Colonic mucosa (tissue), 4 donors: Measurements from ENCODE around the gene ARRDC5. TPM values are rescaled to one million over a fixed set of nuclear protein-coding genes. Genes with fewer than 3 reads are reported as not detected.
"Not testable (repeated sequence)": the region's sequence is repeated elsewhere in the genome, so short reads cannot be mapped to it uniquely, and the experiment has no call there.

Experiments
- DNase-seq: peaks from one replicate; pipeline ENCODE4 v3.0.0-alpha.2; 2020
- H3K27ac ChIP-seq: fragments of 200-600 bp; one replicate; pipeline ENCODE4 v1.8.0; 2021
- H3K27me3 ChIP-seq: fragments of 200-600 bp; one replicate; pipeline ENCODE4 v1.8.0; 2021
- H3K36me3 ChIP-seq: fragments of 200-600 bp; one replicate; pipeline ENCODE4 v1.8.0; 2021
- H3K4me1 ChIP-seq: fragments of 200-600 bp; one replicate; pipeline ENCODE4 v1.8.0; 2021; ENCODE audit warnings: mild to moderate bottlenecking
- H3K4me3 ChIP-seq: fragments of 200-600 bp; one replicate; pipeline ENCODE4 v1.8.0; 2021
- H3K9ac ChIP-seq, 2 donors: one replicate each; pipeline ENCODE4 v1.7.0; 2013; ENCODE audit warnings: control low read depth in 2 of 2, low read depth in 2 of 2, low read length in 2 of 2
- H3K9me3 ChIP-seq: fragments of 200-600 bp; one replicate; pipeline ENCODE4 v1.8.0; 2021
- CTCF ChIP-seq: fragments of 200-600 bp; IDR thresholded peaks from one replicate; pipeline ENCODE4 v1.8.0; 2022; ENCODE audit warnings: antibody characterized with exemption, mild to moderate bottlenecking
- intact Hi-C: fragments of 100-400 bp; cut with DNase I; formaldehyde crosslinking; loops from one replicate; pipeline ENCODE4 v1.14.1; 2022
- total RNA-seq, 2 donors: library from RNA; stranded (reverse); fragmentation: NEBNext Ultra II Directional in 1 of 2; extraction: Animal tissue kit (Norgen Biotek cat#: 25700) in 1 of 2; gene quantifications; one replicate each; pipeline ENCODE4 v1.2.1, GENCODE V29; 2021
- donor health status: healthy.
- donor health status: DM: no; HTN: no; CAD: no.
- donor health status: DM: no; HTN: no; CAD: no.

ARRDC5 gene
- total RNA-seq, 2 donors from 2014 or later: 0.15 TPM; not detected in 1

DNA sequence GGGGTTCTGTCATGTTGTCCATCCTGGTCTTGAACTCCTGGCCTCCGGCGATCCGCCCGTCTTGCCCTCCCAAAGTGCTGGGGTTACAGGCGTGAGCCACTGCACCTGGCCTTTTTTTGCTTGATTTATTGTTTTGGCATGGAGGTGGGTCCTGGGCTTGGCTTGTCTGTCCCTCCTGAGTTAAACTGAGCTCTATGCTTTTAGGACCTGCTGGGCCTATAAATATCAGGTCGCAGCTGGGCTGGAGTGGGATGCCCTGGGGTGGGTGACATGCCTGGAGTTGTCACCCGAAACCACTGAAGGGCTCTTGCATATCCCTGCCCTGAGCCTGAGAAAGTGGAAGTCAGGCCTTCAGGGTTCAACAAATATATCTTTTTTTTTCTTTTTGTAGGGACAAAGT lies 5.5 kb downstream of the ARRDC5 start:
- no peak overlapping the region for H3K4me3 ChIP-seq
- intact Hi-C loops: no loop called here
- no peaks in the 10 kb centered on the region for H3K9me3 ChIP-seq
- H3K9ac ChIP-seq: no peak overlapping the region
- TF ChIP-seq CTCF: no peak
- no peak for DNase-seq
- H3K4me1 ChIP-seq: no peaks in the 10 kb centered on the region
- no peak overlapping the region for H3K27ac ChIP-seq
- no peaks in the 10 kb centered on the region for H3K36me3 ChIP-seq
- no peaks in the 10 kb centered on the region for H3K27me3 ChIP-seq

- Histone ChIP-seq H3K9me3 (no peaks in the 10 kb centered on the region), H3K4me1 (no peaks in the 10 kb centered on the region), H3K4me3 (no peak overlapping the region), H3K9ac (no peak overlapping the region), H3K36me3 (no peaks in the 10 kb centered on the region), H3K27ac (no peak overlapping the region), H3K27me3 (no peaks in the 10 kb centered on the region)
- TF ChIP-seq CTCF: no peak
- intact Hi-C loops: no loop called here
- no peak for DNase-seq
These were observed 6.3 kb downstream of the ARRDC5 start for GRCh38 chr19:4896372-4896771.

GRCh38 chr19:4892962-4893361 lies 9.7 kb downstream of the ARRDC5 start:
- H3K27me3 ChIP-seq, H3K9me3 ChIP-seq, H3K4me1 ChIP-seq, intact Hi-C loops, H3K9ac ChIP-seq, H3K27ac ChIP-seq, DNase-seq, H3K36me3 ChIP-seq, H3K4me3 ChIP-seq: not testable (repeated sequence)

DNA sequence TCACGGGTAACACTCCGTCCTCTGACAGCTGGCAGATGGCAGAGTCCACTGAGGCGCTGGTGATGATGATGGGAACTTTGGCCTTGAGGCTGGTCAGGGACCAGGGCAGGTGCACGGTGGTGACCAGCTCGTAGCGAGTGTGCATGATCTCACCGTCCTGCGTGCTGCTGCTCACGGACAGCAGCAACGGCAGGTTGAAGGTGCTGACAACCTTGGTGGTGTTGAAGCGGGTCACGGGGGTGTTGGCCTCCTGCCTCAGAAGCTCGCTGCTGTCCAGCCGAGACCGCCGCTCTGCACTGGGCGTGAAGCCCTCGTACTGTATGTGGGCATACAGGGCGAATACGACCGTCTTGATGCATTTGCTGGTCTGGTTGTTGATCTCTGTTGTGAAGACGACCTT lies 11.6 kb downstream of the ARRDC5 start:
- intact Hi-C loops: no loop called here
- H3K4me3 ChIP-seq: no peak overlapping the region
- H3K27me3 ChIP-seq: no peaks in the 10 kb centered on the region
- no peaks in the 10 kb centered on the region for H3K9me3 ChIP-seq
- no peak overlapping the region for H3K27ac ChIP-seq
- no peaks in the 10 kb centered on the region for H3K4me1 ChIP-seq
- TF ChIP-seq CTCF: no peak
- DNase-seq: no peak
- no peak overlapping the region for H3K9ac ChIP-seq
- no peaks in the 10 kb centered on the region for H3K36me3 ChIP-seq

- H3K9me3 ChIP-seq: no peaks in the 10 kb centered on the region
- no peaks in the 10 kb centered on the region for H3K4me1 ChIP-seq
- no peak overlapping the region for H3K27ac ChIP-seq
- H3K4me3 ChIP-seq: no peak overlapping the region
- no peak for DNase-seq
- no peak for TF ChIP-seq CTCF
- H3K27me3 ChIP-seq: no peaks in the 10 kb centered on the region
- no peak overlapping the region for H3K9ac ChIP-seq
- H3K36me3 ChIP-seq: no peaks in the 10 kb centered on the region
- intact Hi-C loops: no loop called here
These were observed 13.5 kb downstream of the ARRDC5 start for GRCh38 chr19:4889034-4889815.

DNA sequence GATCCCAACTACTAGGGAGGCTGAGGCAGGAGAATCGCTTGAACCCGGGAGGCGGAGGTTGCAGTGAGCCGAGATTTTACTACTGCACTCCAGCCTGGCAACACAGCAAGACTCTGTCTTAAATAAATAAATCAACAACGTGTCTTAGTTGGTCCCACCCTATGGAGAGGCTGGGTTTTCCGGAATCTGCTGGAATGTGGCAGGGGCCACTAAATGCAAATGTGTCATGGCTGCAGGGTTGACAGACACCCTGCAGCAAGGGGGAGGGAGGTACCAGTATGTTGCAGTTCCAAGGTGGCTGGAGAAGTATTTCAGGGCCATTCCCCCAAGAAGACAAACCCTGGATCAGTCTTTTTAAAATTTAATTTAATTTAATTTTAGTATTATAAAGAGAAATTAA lies 14.9 kb downstream of the ARRDC5 start:
- DNase-seq, H3K36me3 ChIP-seq, H3K27ac ChIP-seq, H3K4me3 ChIP-seq, H3K9me3 ChIP-seq, H3K27me3 ChIP-seq, H3K9ac ChIP-seq, intact Hi-C loops, H3K4me1 ChIP-seq: not testable (repeated sequence)

GRCh38 chr19:4884993-4885392 lies 17.7 kb downstream of the ARRDC5 start:
- H3K27ac ChIP-seq, H3K9me3 ChIP-seq, H3K9ac ChIP-seq, intact Hi-C loops, H3K36me3 ChIP-seq, H3K27me3 ChIP-seq, DNase-seq, H3K4me1 ChIP-seq, H3K4me3 ChIP-seq: not testable (repeated sequence)

DNA sequence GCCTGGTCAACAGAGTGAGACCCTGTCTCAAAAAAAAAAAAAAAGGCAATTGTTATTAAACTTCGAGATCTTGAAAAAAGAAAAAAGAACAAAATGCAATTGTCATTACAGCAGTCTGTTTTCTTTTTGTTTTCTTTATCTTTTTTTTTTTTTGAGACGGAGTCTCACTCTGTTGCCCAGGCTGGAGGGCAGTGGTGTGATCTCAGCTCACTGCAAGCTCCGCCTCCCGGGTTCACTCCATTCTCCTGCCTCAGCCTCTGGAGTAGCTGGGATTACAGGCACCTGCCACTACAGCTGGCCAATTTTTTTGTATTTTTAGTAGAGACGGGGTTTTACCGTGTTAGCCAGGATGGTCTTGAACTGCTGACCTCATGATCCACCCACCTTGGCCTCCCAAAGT lies 19.8 kb downstream of the ARRDC5 start:
- DNase-seq, H3K36me3 ChIP-seq, H3K9ac ChIP-seq, H3K27ac ChIP-seq, intact Hi-C loops, H3K9me3 ChIP-seq, H3K4me3 ChIP-seq, H3K4me1 ChIP-seq, H3K27me3 ChIP-seq: not testable (repeated sequence)
